ENCODE results near the gene HLCS. TPM values are rescaled to one million over a fixed set of nuclear protein-coding genes. Genes with fewer than 3 reads are reported as not detected.

Gene HLCS
- total and polyA plus RNA-seq, 10 of the 15 experiments (the other 5 are each of a cell fraction or from before 2014, with no cell fraction given), result 1.5 to 12.7 (median 9.6) TPM

GRCh38 chr21:37005548-37006485 is 39.3 kb upstream of the HLCS start:
- H3K4me1 ChIP-seq (ENCODE audit: control insufficient read depth, insufficient read depth, low read length), result no peaks in the 10 kb centered on the region; the same call in 1 of the 2 replicates
- intact Hi-C loops (cut with micrococcal nuclease; ENCODE audit: unreplicated experiment) (no loop called here), in situ Hi-C loops (cut with MboI) (no loop called here)
- FAIRE-seq (no peak), DNase-seq (ENCODE audit: low read depth, low spot score) (no peak), ATAC-seq (no peak)
- H3K27ac ChIP-seq (ENCODE audit: control insufficient read depth, insufficient read depth), result no peak overlapping the region
- BruUV-seq (replicated peaks), result no TSS peak
- TF ChIP-seq KLF5 (IDR thresholded peaks at IDR 0.05; ENCODE audit: partially characterized antibody) (no peak), IRF4 (IDR thresholded peaks at IDR 0.05; ENCODE audit: low read depth, low read length) (no peak), ASH2L (IDR thresholded peaks at IDR 0.05; ENCODE audit: borderline replicate concordance, low read depth) (no peak), BMI1 (IDR thresholded peaks at IDR 0.05; ENCODE audit: borderline replicate concordance) (no peak), SP1 (IDR thresholded peaks at IDR 0.05; ENCODE audit: low read depth, low read length) (no peak), KAT2A (conservative IDR thresholded peaks at IDR 0.05; ENCODE audit: control insufficient read depth, low read depth, low read length) (no peak), RB1 (IDR thresholded peaks at IDR 0.05; ENCODE audit: borderline replicate concordance) (no peak), ZSCAN29 (IDR thresholded peaks at IDR 0.05) (no peak), ZBTB40 (IDR thresholded peaks at IDR 0.05; ENCODE audit: borderline replicate concordance) (no peak), NFXL1 (IDR thresholded peaks at IDR 0.05; ENCODE audit: borderline replicate concordance) (no peak), SMC3 (IDR thresholded peaks at IDR 0.05; ENCODE audit: borderline replicate concordance, low read length) (no peak), TCF12 (IDR thresholded peaks at IDR 0.05; ENCODE audit: low read depth, low read length) (no peak), SMAD1 (IDR thresholded peaks at IDR 0.05; ENCODE audit: low read depth, partially characterized antibody) (no peak), KDM1A (IDR thresholded peaks at IDR 0.05; ENCODE audit: borderline replicate concordance) (no peak), BCL3 (IDR thresholded peaks at IDR 0.05; ENCODE audit: borderline replicate concordance, insufficient read depth, low read depth, low read length, poor library complexity, severe bottlenecking) (no peak), IRF5 (IDR thresholded peaks at IDR 0.05; ENCODE audit: borderline replicate concordance) (no peak)
- SMC1A ChIA-PET (ENCODE audit: uncharacterized antibody, unreplicated experiment), result no interaction called here
- no peaks in the 10 kb centered on the region for H3K36me3 ChIP-seq (ENCODE audit: control insufficient read depth in 2 of 2, insufficient read depth in 2 of 2, low read length in 1 of 2)
- H3K9me3 ChIP-seq (replicated peaks; ENCODE audit: control insufficient read depth, insufficient read depth, low read length), result no peaks in the 10 kb centered on the region; the same call in 2 of the 3 replicates
- H2AFZ ChIP-seq (ENCODE audit: control insufficient read depth, low read depth, low read length), result no peak overlapping the region
- no peak overlapping the region for H3K9ac ChIP-seq (ENCODE audit: control insufficient read depth, insufficient read depth, low read length)
- RAD21 ChIA-PET (ENCODE audit: unreplicated experiment), result interaction anchor here (0.7 kb wide), 1 partner anchor 368 kb away, joined by 3 read pairs; no protein-coding TSS in a partner anchor
- no peaks in the 10 kb centered on the region for H3K79me2 ChIP-seq (ENCODE audit: control insufficient read depth, insufficient read depth, low read length)
- H4K20me1 ChIP-seq (ENCODE audit: control insufficient read depth, insufficient read depth), result no peaks in the 10 kb centered on the region
- peaks cover 2 to 13% of the 10 kb centered on the region in 2 experiments; a peak in 2 of 4 replicates for H3K27me3 ChIP-seq (replicated peaks in 1 of 2; ENCODE audit: control insufficient read depth in 2 of 2, insufficient read depth in 2 of 2, low read length in 1 of 2)
- CTCF ChIA-PET, result interaction anchor here (1.3 kb wide), 1 partner anchor 30 kb away, joined by 3 read pairs; no protein-coding TSS in a partner anchor
- H3K4me2 ChIP-seq (ENCODE audit: control insufficient read depth, insufficient read depth), result 0 out of 2 replicates have a peak overlapping the region, but pooled peaks have one; percentile 33
- WGBS (ENCODE audit: insufficient coverage, insufficient replicate concordance, low lambda C conversion rate, missing lambda C conversion rate), result 70% methylated on average over 49 of the region's 76 CpGs
- no peak overlapping the region for H3K4me3 ChIP-seq
- POLR2A ChIA-PET, result no interaction called here

All from GM12878 (cell line).